ENCODE data around the gene CCAR1.
"Not testable (repeated sequence)": the region's sequence is repeated elsewhere in the genome, so short reads cannot be mapped to it uniquely, and the experiment has no call there.

The CCAR1 gene

DNA sequence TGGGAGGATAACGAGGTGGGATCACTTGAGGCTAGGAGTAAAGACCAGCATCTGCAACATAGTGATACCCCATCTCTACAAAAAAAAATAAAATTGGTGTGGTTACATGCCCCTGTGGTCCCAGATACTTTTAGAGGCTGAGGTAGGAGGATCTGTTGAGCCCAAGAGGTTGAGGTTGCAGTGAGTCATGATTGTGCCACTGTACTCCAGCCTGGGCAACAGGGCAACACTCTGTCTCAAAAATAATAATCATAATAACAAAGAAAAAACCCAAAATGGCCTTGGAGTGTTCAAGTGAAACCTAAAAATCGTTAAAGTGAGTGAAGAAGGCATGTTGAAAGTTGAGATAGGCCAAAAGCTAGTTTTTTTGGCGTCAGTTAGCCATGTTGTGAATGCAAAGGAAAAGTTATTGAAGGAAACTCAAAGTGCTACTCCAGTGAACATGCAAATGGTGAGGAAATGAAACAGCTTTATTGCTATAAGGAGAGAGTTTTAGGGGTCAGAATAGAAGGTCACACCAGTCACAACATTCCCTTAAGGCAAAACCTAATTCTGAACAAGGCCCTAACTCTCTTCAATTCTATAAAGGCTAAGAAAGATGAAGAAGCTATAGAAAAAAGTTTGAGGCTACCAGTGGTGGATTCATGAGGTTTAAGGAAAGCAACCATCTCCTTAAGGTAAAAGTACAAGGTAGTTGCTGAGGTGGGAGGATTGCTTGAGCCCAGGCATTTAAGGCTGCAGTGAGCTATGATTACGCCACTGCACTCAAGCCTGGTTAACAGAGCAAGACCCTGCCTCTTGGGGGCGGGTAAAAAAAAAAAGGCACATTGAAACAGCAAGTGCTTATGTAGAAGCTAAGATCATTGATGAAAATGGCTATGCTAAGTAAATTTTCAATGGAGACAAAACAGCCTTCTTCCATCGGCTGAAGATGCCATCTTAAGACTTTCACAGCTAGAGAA lies 60.9 kb downstream of the CCAR1 start:
- Histone ChIP-seq H3K36me3 (ENCODE audit: control insufficient read depth, insufficient read depth, low read length) (peaks cover 16% of the 10 kb centered on the region), H3K9ac (ENCODE audit: low read length) (no peak overlapping the region), H3K27me3 (ENCODE audit: control insufficient read depth, insufficient read depth, low read length) (no peaks in the 10 kb centered on the region), H3K4me1 (ENCODE audit: control insufficient read depth, insufficient read depth, low read length) (no peaks in the 10 kb centered on the region), H3K4me3 (ENCODE audit: low read length) (no peak overlapping the region), H3K27ac (ENCODE audit: low read depth, low read length) (no peak overlapping the region)

DNA sequence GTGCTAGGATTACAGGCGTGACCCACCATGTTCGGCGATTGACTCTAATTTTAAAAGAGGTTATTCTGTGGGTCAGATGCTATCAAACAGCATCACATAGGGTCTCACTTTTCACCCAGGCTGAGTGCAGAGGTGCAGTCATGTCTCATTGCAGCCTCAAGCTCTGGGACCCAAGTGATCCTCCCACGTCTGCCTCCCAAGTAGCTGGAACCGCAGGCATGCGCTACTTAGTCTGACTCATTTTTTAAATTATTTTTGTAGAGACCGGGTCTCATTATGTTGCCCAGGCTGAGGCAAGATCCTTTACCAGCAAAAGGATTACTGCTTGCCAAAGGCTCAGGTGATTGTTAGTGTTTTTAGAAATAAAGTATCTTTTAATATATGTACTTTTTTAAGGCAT lies 63.4 kb downstream of the CCAR1 start:
- Histone ChIP-seq H3K9ac (ENCODE audit: low read length) (no peak overlapping the region), H3K4me3 (ENCODE audit: low read length) (no peak overlapping the region), H3K27me3 (ENCODE audit: control insufficient read depth, insufficient read depth, low read length) (no peaks in the 10 kb centered on the region), H3K4me1 (ENCODE audit: control insufficient read depth, insufficient read depth, low read length) (no peaks in the 10 kb centered on the region), H3K27ac (ENCODE audit: low read depth, low read length) (no peak overlapping the region), H3K36me3 (ENCODE audit: control insufficient read depth, insufficient read depth, low read length) (peaks cover 26% of the 10 kb centered on the region)

GRCh38 chr10:68787813-68788212 lies 66.8 kb downstream of the CCAR1 start:
- no peaks in the 10 kb centered on the region for H3K27me3 ChIP-seq (ENCODE audit: control insufficient read depth, insufficient read depth, low read length)
- H3K4me1 ChIP-seq (ENCODE audit: control insufficient read depth, insufficient read depth, low read length), result no peaks in the 10 kb centered on the region
- no peak overlapping the region for H3K9ac ChIP-seq (ENCODE audit: low read length)
- peaks cover 22% of the 10 kb centered on the region for H3K36me3 ChIP-seq (ENCODE audit: control insufficient read depth, insufficient read depth, low read length)
- no peak overlapping the region for H3K27ac ChIP-seq (ENCODE audit: low read depth, low read length)
- no peak overlapping the region for H3K4me3 ChIP-seq (ENCODE audit: low read length)

- H3K36me3 ChIP-seq (ENCODE audit: control insufficient read depth, insufficient read depth, low read length), result peaks cover 19% of the 10 kb centered on the region
- H3K4me1 ChIP-seq (ENCODE audit: control insufficient read depth, insufficient read depth, low read length), result no peaks in the 10 kb centered on the region
- no peaks in the 10 kb centered on the region for H3K27me3 ChIP-seq (ENCODE audit: control insufficient read depth, insufficient read depth, low read length)
- H3K27ac ChIP-seq (ENCODE audit: low read depth, low read length), result no peak overlapping the region
- H3K9ac ChIP-seq (ENCODE audit: low read length), result no peak overlapping the region
- no peak overlapping the region for H3K4me3 ChIP-seq (ENCODE audit: low read length)
Observed at GRCh38 chr10:68790476-68790875, 69.4 kb downstream of the CCAR1 start.

DNA sequence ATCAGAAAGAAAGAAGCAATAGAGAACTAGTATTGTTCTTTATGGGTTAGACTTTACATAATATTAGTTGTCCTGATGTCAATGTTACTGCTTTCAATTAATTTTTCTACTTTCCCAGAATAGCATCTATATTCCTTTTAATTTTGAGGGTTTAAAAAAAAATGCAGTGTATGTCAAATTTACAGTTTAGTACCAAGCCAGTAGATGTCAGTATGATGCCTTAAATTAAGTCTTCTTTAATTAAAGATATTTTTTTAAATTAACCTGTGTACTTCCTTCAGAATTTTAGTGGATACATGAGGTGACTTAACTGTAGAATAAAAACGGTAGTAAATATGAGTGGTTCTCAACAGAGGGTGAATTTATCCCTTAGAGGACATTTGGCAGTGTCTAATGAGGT lies 71.1 kb downstream of the CCAR1 start:
- H3K36me3 ChIP-seq (ENCODE audit: control insufficient read depth, insufficient read depth, low read length), result peaks cover 15% of the 10 kb centered on the region
- H3K27ac ChIP-seq (ENCODE audit: low read depth, low read length), result no peak overlapping the region
- H3K27me3 ChIP-seq (ENCODE audit: control insufficient read depth, insufficient read depth, low read length), result no peaks in the 10 kb centered on the region
- no peak overlapping the region for H3K4me3 ChIP-seq (ENCODE audit: low read length)
- H3K4me1 ChIP-seq (ENCODE audit: control insufficient read depth, insufficient read depth, low read length), result no peaks in the 10 kb centered on the region
- H3K9ac ChIP-seq (ENCODE audit: low read length), result no peak overlapping the region

- Histone ChIP-seq H3K4me1 (ENCODE audit: control insufficient read depth, insufficient read depth, low read length) (no peaks in the 10 kb centered on the region), H3K36me3 (ENCODE audit: control insufficient read depth, insufficient read depth, low read length) (no peaks in the 10 kb centered on the region), H3K4me3 (ENCODE audit: low read length) (no peak overlapping the region), H3K27me3 (ENCODE audit: control insufficient read depth, insufficient read depth, low read length) (no peaks in the 10 kb centered on the region), H3K9ac (ENCODE audit: low read length) (no peak overlapping the region), H3K27ac (ENCODE audit: low read depth, low read length) (no peak overlapping the region)
Observed at GRCh38 chr10:68795886-68796532, 75.0 kb downstream of the CCAR1 start.

DNA sequence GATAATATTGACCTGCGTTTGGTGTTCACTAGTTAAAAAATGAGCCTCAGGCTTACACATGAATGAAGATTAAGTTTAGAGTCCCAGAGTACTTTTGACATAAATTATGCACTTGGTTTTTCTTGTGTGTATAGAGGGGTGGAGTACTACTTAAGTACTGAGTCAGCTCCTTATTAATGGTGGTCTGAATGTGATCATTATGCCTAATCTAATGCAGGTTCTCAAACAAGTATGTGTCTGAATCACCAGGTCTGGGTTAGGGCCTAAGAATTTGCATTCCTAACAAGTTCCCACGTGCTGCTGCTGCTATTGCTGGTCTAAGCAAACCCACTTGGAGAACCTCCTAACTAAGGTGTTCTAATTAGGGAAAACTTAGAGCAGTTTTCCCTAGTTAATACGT lies 75.6 kb downstream of the CCAR1 start:
- no peaks in the 10 kb centered on the region for H3K4me1 ChIP-seq (ENCODE audit: control insufficient read depth, insufficient read depth, low read length)
- no peaks in the 10 kb centered on the region for H3K27me3 ChIP-seq (ENCODE audit: control insufficient read depth, insufficient read depth, low read length)
- no peak overlapping the region for H3K4me3 ChIP-seq (ENCODE audit: low read length)
- no peak overlapping the region for H3K9ac ChIP-seq (ENCODE audit: low read length)
- H3K27ac ChIP-seq (ENCODE audit: low read depth, low read length), result no peak overlapping the region
- H3K36me3 ChIP-seq (ENCODE audit: control insufficient read depth, insufficient read depth, low read length), result no peaks in the 10 kb centered on the region

DNA sequence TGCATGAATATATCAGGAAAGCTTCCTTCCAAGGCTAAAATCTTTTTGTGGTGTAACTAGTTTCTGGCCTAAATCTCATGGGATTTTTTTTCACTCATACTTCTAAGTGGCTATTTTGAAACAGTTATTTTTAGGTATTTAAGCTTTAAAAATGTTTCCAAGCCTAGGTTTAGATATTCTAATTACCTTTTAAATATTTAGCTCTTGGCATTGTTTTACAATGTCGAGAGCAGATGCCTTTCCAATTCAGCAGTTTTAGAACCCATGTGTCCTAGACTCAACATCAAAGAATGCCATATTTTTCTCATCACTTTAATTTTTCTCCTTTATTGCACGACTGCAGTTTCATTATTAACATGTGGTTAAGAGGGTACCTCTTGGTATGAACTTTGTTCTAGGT lies 79.2 kb downstream of the CCAR1 start:
- Histone ChIP-seq H3K9ac (ENCODE audit: low read length) (no peak overlapping the region), H3K4me3 (ENCODE audit: low read length) (no peak overlapping the region), H3K4me1 (ENCODE audit: control insufficient read depth, insufficient read depth, low read length) (no peaks in the 10 kb centered on the region), H3K36me3 (ENCODE audit: control insufficient read depth, insufficient read depth, low read length) (no peaks in the 10 kb centered on the region), H3K27me3 (ENCODE audit: control insufficient read depth, insufficient read depth, low read length) (no peaks in the 10 kb centered on the region), H3K27ac (ENCODE audit: low read depth, low read length) (no peak overlapping the region)

DNA sequence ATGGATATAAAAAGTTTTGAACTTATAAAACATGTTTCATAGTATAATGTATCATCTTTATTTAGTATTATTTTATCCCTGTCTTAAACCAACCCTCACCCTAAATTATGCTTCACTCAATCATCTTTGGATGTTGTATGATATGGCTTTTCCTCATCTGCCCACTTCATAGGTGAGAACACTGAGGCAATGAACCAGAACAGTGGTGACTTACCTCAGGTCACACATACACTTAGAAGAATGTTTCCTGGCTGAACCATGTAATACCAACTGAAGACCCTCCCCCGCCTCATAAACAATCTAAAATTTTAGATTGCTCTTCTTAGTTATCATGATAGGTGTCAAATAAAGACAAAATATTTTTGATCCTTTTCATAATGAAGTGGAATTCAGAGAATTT lies 83.7 kb downstream of the CCAR1 start:
- Histone ChIP-seq H3K4me1 (ENCODE audit: control insufficient read depth, insufficient read depth, low read length) (no peaks in the 10 kb centered on the region), H3K27ac (ENCODE audit: low read depth, low read length) (no peak overlapping the region), H3K9ac (ENCODE audit: low read length) (no peak overlapping the region), H3K4me3 (ENCODE audit: low read length) (no peak overlapping the region), H3K36me3 (ENCODE audit: control insufficient read depth, insufficient read depth, low read length) (no peaks in the 10 kb centered on the region), H3K27me3 (ENCODE audit: control insufficient read depth, insufficient read depth, low read length) (no peaks in the 10 kb centered on the region)

- H3K36me3 ChIP-seq (ENCODE audit: control insufficient read depth, insufficient read depth, low read length); H3K4me3 ChIP-seq (ENCODE audit: low read length); H3K27ac ChIP-seq (ENCODE audit: low read depth, low read length); H3K27me3 ChIP-seq (ENCODE audit: control insufficient read depth, insufficient read depth, low read length); H3K4me1 ChIP-seq (ENCODE audit: control insufficient read depth, insufficient read depth, low read length); H3K9ac ChIP-seq (ENCODE audit: low read length): not testable (repeated sequence)
Observed at GRCh38 chr10:68810830-68811229, 89.8 kb downstream of the CCAR1 start.

GRCh38 chr10:68811314-68812009 lies 90.4 kb downstream of the CCAR1 start:
- Histone ChIP-seq H3K27me3 (ENCODE audit: control insufficient read depth, insufficient read depth, low read length) (no peaks in the 10 kb centered on the region), H3K36me3 (ENCODE audit: control insufficient read depth, insufficient read depth, low read length) (no peaks in the 10 kb centered on the region), H3K4me3 (ENCODE audit: low read length) (no peak overlapping the region), H3K27ac (ENCODE audit: low read depth, low read length) (no peak overlapping the region), H3K9ac (ENCODE audit: low read length) (no peak overlapping the region), H3K4me1 (ENCODE audit: control insufficient read depth, insufficient read depth, low read length) (no peaks in the 10 kb centered on the region)

DNA sequence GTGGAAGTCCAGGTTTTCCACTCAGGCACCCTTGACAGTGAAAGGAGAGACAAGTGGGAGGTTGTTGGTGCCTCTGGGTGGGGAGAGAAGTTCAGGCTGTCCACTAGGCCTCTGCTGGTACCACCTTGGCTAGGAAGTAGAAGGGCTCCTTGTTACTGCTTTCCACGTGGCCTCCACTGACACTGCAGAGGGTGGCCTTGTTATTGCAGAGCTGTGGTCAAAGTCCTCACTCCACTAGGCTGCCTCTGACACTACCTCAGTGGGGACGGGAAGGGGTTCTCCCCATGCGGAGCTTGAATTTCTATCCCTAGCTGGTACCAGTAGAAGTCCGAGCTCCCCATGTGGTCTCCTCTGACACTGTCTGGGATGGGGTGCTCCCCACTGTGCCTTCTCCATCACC lies 91.4 kb downstream of the CCAR1 start:
- Histone ChIP-seq H3K4me1 (ENCODE audit: control insufficient read depth, insufficient read depth, low read length) (no peaks in the 10 kb centered on the region), H3K36me3 (ENCODE audit: control insufficient read depth, insufficient read depth, low read length) (no peaks in the 10 kb centered on the region), H3K4me3 (ENCODE audit: low read length) (no peak overlapping the region), H3K27me3 (ENCODE audit: control insufficient read depth, insufficient read depth, low read length) (no peaks in the 10 kb centered on the region), H3K9ac (ENCODE audit: low read length) (no peak overlapping the region), H3K27ac (ENCODE audit: low read depth, low read length) (no peak overlapping the region)
